Measurements from ENCODE around the gene INTS11.

The INTS11 gene

DNA sequence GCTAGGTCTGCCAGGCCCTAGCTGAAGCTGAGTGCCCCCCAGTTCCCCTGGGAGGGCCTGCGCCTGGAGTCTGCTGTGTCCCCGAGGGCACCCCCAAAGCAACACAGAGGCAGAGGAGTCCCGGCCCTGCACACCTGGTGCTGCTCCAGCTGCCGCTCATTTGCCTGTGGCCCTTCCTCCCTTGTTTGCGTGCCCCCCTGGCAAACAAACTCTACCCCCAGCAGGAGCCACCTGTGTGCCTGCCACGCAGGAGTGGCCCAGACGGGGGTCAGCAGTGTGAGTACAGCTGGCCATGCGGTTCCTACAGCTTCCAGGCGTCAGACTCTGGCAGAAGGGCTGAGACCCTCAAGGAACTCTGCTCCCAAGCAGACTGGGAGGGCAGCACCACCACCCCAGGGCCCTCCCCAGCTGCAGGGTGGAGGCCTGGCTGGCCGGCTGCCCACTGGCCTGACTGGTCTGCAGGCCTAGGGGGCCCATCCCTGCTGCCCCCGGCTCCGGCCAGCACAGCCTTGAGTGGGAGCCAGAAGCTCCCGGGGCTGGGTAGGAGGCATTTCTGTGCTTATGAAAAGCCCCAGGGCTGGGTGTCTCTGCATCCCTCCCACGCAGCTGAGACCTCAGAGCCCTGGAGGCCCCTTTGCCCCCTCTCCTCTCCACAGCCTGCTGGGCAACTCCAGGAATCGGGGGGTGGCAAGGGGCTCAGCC lies 6.1 kb upstream of the INTS11 start:
- Histone ChIP-seq H3K27ac (ENCODE audit: low read length) (no peak overlapping the region), H3K4me3 (ENCODE audit: low read length) (no peak overlapping the region), H3K9me3 (ENCODE audit: control insufficient read depth, low read depth, low read length) (no peaks in the 10 kb centered on the region), H3K27me3 (ENCODE audit: control insufficient read depth, insufficient read depth, low read length) (no peaks in the 10 kb centered on the region), H3K36me3 (ENCODE audit: control insufficient read depth, low read depth, low read length) (no peaks in the 10 kb centered on the region), H3K4me1 (ENCODE audit: control insufficient read depth, low read depth, low read length) (no peaks in the 10 kb centered on the region), H3K9ac (ENCODE audit: low read length) (no peak overlapping the region)

DNA sequence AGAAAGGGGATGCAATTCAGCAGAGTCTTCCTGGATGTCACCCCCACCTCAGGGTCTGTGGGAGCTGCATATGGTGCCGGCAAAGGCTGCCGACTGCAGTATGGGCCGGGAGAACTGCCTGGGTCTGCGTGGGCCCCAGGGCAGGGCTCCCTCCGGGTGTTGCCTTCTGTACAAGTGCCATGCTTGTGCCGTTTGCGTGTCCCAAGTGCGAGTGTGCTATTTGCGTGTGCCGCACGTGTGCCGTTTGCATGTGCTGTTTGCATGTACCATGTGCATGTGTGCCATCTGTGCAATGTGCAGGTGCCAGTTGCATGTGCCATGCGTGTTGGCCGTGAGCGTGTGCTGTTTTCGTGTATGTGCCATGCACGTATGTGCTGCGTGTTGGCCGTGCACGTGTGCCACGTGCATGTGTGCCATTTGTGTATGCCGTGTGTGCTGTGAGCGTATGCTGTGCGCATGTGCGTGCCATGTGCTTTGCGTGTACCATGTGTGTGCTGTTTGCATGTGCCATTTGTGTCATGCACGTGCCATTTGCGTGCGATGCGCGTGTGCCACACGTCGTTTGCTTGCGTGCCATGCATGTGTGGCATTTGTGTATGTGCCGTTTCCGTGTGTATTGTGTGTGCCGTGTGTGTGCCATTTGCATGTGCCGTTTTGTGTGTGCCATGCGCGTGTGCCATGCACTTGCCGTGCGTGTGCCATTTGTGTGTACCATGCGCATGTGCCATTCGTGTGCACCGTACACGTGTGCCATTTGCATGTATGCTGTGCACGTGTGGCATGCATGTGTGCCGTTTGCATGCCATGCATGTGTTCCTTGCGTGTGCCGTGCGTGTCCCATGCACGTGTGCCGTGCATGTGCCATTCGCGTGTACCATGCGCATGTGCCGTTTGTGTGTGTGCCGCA lies 5.1 kb upstream of the INTS11 start:
- Histone ChIP-seq H3K4me3 (ENCODE audit: low read length) (no peak overlapping the region), H3K27me3 (ENCODE audit: control insufficient read depth, insufficient read depth, low read length) (no peaks in the 10 kb centered on the region), H3K4me1 (ENCODE audit: control insufficient read depth, low read depth, low read length) (no peaks in the 10 kb centered on the region), H3K9ac (ENCODE audit: low read length) (no peak overlapping the region), H3K27ac (ENCODE audit: low read length) (no peak overlapping the region), H3K9me3 (ENCODE audit: control insufficient read depth, low read depth, low read length) (no peaks in the 10 kb centered on the region), H3K36me3 (ENCODE audit: control insufficient read depth, low read depth, low read length) (no peaks in the 10 kb centered on the region)

DNA sequence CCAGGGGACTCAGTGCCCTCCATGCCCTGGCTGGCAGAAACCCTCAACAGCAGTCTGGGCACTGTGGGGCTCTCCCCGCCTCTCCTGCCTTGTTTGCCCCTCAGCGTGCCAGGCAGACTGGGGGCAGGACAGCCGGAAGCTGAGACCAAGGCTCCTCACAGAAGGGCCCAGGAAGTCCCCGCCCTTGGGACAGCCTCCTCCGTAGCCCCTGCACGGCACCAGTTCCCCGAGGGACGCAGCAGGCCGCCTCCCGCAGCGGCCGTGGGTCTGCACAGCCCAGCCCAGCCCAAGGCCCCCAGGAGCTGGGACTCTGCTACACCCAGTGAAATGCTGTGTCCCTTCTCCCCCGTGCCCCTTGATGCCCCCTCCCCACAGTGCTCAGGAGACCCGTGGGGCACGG lies 3.8 kb upstream of the INTS11 start:
- Histone ChIP-seq H3K36me3 (ENCODE audit: control insufficient read depth, low read depth, low read length) (no peaks in the 10 kb centered on the region), H3K4me1 (ENCODE audit: control insufficient read depth, low read depth, low read length) (no peaks in the 10 kb centered on the region), H3K9ac (ENCODE audit: low read length) (no peak overlapping the region), H3K4me3 (ENCODE audit: low read length) (no peak overlapping the region), H3K27ac (ENCODE audit: low read length) (no peak overlapping the region), H3K9me3 (ENCODE audit: control insufficient read depth, low read depth, low read length) (no peaks in the 10 kb centered on the region), H3K27me3 (ENCODE audit: control insufficient read depth, insufficient read depth, low read length) (no peaks in the 10 kb centered on the region)

DNA sequence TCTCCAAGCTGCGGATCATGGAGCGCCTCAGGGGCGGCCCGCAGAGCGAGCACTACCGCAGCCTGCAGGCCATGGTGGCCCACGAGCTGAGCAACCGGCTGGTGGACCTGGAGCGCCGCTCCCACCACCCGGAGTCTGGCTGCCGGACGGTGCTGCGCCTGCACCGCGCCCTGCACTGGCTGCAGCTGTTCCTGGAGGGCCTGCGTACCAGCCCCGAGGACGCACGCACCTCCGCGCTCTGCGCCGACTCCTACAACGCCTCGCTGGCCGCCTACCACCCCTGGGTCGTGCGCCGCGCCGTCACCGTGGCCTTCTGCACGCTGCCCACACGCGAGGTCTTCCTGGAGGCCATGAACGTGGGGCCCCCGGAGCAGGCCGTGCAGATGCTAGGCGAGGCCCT lies 2.8 kb upstream of the INTS11 start:
- Histone ChIP-seq H3K27ac (ENCODE audit: low read length) (no peak overlapping the region), H3K4me1 (ENCODE audit: control insufficient read depth, low read depth, low read length) (no peaks in the 10 kb centered on the region), H3K9ac (ENCODE audit: low read length) (no peak overlapping the region), H3K4me3 (ENCODE audit: low read length) (no peak overlapping the region), H3K27me3 (ENCODE audit: control insufficient read depth, insufficient read depth, low read length) (no peaks in the 10 kb centered on the region), H3K9me3 (ENCODE audit: control insufficient read depth, low read depth, low read length) (no peaks in the 10 kb centered on the region), H3K36me3 (ENCODE audit: control insufficient read depth, low read depth, low read length) (no peaks in the 10 kb centered on the region)

DNA sequence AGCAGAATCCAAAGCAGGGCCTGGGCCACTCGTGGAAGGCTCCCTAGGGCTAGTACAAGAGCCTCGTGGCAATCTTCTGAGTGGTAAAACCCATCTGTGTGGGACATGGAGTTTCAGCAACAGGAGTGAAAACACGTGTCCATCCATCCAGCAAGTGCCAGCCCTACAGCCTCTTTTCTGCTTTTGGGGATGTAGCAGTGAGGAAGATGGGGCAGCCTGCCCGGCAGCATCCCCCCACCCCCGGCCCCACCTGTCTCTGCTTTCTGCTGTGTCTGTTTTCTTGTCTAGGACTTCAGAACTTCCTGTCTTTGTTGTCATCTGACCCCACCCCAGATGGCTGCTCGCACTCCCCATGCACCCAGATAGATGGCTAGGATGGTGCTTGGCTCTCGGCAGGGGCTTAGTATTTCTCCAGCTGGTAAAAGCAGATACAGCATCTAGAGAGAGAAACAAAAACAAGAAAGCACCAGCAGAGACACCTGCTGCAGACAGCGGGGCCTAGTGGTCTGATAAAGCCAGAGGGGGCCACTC lies 1.7 kb upstream of the INTS11 start:
- H3K27me3 ChIP-seq (ENCODE audit: control insufficient read depth, insufficient read depth, low read length) = no peaks in the 10 kb centered on the region
- no peaks in the 10 kb centered on the region for H3K36me3 ChIP-seq (ENCODE audit: control insufficient read depth, low read depth, low read length)
- no peak overlapping the region for H3K4me3 ChIP-seq (ENCODE audit: low read length)
- no peak overlapping the region for H3K9ac ChIP-seq (ENCODE audit: low read length)
- H3K27ac ChIP-seq (ENCODE audit: low read length) = no peak overlapping the region
- H3K9me3 ChIP-seq (ENCODE audit: control insufficient read depth, low read depth, low read length) = no peaks in the 10 kb centered on the region
- no peaks in the 10 kb centered on the region for H3K4me1 ChIP-seq (ENCODE audit: control insufficient read depth, low read depth, low read length)

DNA sequence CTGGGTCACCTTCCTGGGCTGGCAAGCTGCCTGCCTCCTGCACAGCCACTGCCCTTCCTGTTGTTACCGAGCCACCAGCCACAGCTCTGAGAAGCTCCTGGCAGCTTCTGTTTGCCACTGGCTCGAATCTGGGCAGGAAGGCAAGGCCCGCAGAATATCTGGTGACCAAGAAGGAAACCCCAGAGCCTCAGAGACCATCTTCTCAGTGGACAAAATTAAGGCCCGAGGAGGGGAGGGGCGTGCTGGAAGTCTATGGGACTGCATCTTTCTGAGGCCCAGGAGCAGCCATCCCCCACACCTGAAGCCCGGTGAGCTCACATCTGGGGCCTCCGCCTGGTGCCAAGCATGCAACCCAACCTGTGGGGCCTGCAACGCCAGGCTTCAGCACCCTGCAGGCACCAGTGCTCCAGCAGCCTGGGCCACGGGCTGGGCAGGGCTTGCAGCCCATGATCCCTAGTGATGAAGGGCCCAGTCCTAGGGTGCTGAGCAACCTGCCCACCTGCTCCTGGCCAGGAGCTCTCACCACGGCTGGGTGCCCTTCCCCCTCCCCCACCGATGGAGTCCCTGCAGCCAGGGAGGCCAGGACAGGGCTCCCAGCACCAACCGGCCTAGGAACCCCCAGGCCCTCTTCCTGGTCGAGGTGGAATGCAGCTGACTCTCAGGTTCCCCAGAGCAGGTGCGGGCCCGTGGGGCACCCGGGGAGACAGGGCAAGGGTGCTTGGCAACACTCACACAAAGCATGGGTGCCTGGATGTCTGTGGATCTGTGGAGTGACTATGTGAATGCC lies 1.0 kb upstream of the INTS11 start:
- no peaks in the 10 kb centered on the region for H3K27me3 ChIP-seq (ENCODE audit: control insufficient read depth, insufficient read depth, low read length)
- H3K4me1 ChIP-seq (ENCODE audit: control insufficient read depth, low read depth, low read length) = no peaks in the 10 kb centered on the region
- H3K36me3 ChIP-seq (ENCODE audit: control insufficient read depth, low read depth, low read length) = no peaks in the 10 kb centered on the region
- H3K27ac ChIP-seq (ENCODE audit: low read length) = no peak overlapping the region
- peak overlapping the region; percentile 66 for H3K9ac ChIP-seq (ENCODE audit: low read length)
- H3K9me3 ChIP-seq (ENCODE audit: control insufficient read depth, low read depth, low read length) = no peaks in the 10 kb centered on the region
- H3K4me3 ChIP-seq (ENCODE audit: low read length) = peak overlapping the region; percentile 74

DNA sequence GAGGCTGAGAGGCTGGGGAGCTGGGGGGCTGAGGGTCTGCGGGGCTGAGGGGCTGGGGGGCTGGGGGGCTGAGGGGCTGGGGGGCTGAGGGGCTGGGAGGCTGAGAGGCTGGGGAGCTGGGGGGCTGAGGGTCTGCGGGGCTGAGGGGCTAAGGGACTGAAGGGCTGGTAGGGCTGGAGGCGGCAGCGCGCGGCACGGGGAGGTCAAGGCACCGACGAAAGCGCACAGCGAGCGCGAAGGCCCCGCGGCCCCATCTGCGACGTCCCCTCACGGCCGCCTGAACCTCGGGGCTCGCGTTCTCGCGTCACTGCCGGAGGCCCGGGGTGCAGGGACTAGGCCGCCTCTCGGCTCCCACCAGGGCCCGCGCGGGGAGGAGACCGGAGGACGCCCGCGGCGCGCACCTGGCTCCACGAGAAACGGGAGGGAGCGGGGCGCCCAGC lies 356 bp downstream of the INTS11 start:
- Histone ChIP-seq H3K27me3 (ENCODE audit: control insufficient read depth, insufficient read depth, low read length) (no peaks in the 10 kb centered on the region), H3K27ac (ENCODE audit: low read length) (no peak overlapping the region), H3K4me1 (ENCODE audit: control insufficient read depth, low read depth, low read length) (no peaks in the 10 kb centered on the region), H3K9ac (ENCODE audit: low read length) (peak overlapping the region; percentile 77), H3K4me3 (ENCODE audit: low read length) (peak overlapping the region; percentile 84), H3K9me3 (ENCODE audit: control insufficient read depth, low read depth, low read length) (no peaks in the 10 kb centered on the region), H3K36me3 (ENCODE audit: control insufficient read depth, low read depth, low read length) (peaks cover 8% of the 10 kb centered on the region)

DNA sequence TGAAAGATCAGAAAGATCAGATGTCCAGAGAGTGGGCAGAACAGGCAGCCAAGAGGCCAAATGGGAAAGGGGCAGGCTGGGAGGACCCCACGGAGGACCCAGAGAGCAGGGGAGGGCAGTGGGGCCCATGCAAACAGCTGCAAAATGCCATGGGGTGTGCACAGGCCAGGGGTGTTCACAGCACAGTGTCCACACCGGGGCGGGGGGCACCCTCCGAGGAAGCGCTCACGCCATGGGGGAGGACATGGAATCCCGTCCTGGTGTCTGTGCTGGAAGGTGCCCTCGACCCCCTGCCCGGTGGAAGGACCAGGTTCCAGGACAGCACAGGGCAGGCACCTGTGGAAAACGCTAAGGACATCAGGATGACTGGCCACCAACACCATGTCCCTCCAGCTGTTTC lies 1.5 kb downstream of the INTS11 start:
- no peak overlapping the region for H3K9ac ChIP-seq (ENCODE audit: low read length)

DNA sequence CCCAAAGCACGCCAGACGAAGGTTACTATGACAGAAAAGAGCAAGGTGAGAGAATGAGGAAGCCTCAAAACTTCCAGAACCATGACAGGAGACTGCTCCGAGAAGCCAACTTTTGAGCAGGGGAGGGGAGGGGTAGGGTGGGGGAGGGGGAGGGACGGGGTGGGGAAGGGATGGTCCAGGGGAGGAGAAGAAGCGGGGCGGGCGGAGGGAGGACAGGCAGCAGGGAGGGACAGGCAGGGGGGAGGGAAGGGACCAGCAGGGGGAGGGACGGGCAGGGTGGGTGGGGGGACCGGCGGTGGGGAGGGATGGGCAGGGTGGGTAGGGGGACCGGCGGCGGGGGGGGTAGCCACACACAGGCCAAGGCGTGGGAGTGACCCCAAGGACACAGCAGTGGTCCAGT lies 2.0 kb downstream of the INTS11 start:
- no peaks in the 10 kb centered on the region for H3K27me3 ChIP-seq (ENCODE audit: control insufficient read depth, insufficient read depth, low read length)
- peaks cover 13% of the 10 kb centered on the region for H3K36me3 ChIP-seq (ENCODE audit: control insufficient read depth, low read depth, low read length)
- H3K9ac ChIP-seq (ENCODE audit: low read length) = no peak overlapping the region
- H3K9me3 ChIP-seq (ENCODE audit: control insufficient read depth, low read depth, low read length) = no peaks in the 10 kb centered on the region
- H3K4me3 ChIP-seq (ENCODE audit: low read length) = no peak overlapping the region
- H3K4me1 ChIP-seq (ENCODE audit: control insufficient read depth, low read depth, low read length) = no peaks in the 10 kb centered on the region
- H3K27ac ChIP-seq (ENCODE audit: low read length) = no peak overlapping the region

More for the DNA sequence above, 1.5 kb downstream of the INTS11 start:
- no peaks in the 10 kb centered on the region for H3K4me1 ChIP-seq (ENCODE audit: control insufficient read depth, low read depth, low read length)
- H3K9me3 ChIP-seq (ENCODE audit: control insufficient read depth, low read depth, low read length) = no peaks in the 10 kb centered on the region
- H3K27me3 ChIP-seq (ENCODE audit: control insufficient read depth, insufficient read depth, low read length) = no peaks in the 10 kb centered on the region
- H3K36me3 ChIP-seq (ENCODE audit: control insufficient read depth, low read depth, low read length) = peaks cover 10% of the 10 kb centered on the region
- no peak overlapping the region for H3K27ac ChIP-seq (ENCODE audit: low read length)
- H3K4me3 ChIP-seq (ENCODE audit: low read length) = no peak overlapping the region

DNA sequence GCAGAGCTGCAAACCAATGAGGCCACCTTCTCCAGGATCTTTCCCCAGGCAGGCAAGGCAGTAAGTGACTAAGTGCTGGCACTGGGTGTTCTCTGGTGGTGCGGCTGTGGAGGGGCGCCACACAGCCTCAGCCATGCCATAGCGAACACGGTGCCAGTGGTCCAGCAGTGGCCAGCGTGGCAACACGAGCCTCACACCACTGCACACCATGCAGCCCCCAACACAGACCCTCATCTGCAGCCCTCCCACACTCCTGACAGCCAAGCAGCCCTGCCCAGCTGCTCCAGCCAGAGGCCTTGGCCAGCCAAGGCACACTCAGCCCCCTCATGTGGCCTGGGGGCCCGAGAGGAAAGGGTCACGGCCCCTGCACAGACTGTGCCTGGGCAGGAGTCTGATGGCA lies 3.0 kb downstream of the INTS11 start:
- Histone ChIP-seq H3K36me3 (ENCODE audit: control insufficient read depth, low read depth, low read length) (peaks cover 18% of the 10 kb centered on the region), H3K27ac (ENCODE audit: low read length) (no peak overlapping the region), H3K9ac (ENCODE audit: low read length) (no peak overlapping the region)

More for the DNA sequence above, 3.0 kb downstream of the INTS11 start:
- no peaks in the 10 kb centered on the region for H3K9me3 ChIP-seq (ENCODE audit: control insufficient read depth, low read depth, low read length)
- no peaks in the 10 kb centered on the region for H3K4me1 ChIP-seq (ENCODE audit: control insufficient read depth, low read depth, low read length)
- no peak overlapping the region for H3K4me3 ChIP-seq (ENCODE audit: low read length)
- H3K27me3 ChIP-seq (ENCODE audit: control insufficient read depth, insufficient read depth, low read length) = no peaks in the 10 kb centered on the region

Measured in iPS-18a (cell line).